Measurements from ENCODE around the gene PLP1.

Gene PLP1

DNA sequence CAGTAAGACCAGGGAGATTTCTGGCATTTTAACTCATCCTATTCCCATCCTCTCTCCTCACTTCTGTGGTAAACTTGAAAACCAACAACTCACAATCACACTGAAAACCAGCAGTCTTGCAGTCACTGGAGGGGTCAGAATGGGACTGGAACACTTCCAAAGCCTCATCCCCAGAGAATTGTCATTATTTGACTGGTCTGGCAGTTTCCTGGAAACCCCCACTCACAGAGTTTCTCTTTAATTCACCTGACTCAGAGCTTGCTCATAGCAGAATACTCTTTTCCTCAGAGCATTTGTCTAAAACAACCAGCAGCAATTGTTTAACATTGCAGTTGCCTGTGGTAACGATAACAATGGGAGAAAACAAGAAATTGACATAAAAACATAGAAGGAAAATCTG lies 62.8 kb downstream of the PLP1 start:
- Histone ChIP-seq H3K36me3 (replicated peaks) (no peaks in the 10 kb centered on the region), H3K4me3 (ENCODE audit: low read depth, low read length) (no peak overlapping the region), H3K27me3 (replicated peaks) (no peaks in the 10 kb centered on the region), H3K27ac (no peak overlapping the region)
- no peak for DNase-seq
- in situ Hi-C loops (cut with HindIII; ENCODE audit: low pct_ligation_motif_present, low sequenced_read_pairs): no loop called here
- TF ChIP-seq, protein P1, sequence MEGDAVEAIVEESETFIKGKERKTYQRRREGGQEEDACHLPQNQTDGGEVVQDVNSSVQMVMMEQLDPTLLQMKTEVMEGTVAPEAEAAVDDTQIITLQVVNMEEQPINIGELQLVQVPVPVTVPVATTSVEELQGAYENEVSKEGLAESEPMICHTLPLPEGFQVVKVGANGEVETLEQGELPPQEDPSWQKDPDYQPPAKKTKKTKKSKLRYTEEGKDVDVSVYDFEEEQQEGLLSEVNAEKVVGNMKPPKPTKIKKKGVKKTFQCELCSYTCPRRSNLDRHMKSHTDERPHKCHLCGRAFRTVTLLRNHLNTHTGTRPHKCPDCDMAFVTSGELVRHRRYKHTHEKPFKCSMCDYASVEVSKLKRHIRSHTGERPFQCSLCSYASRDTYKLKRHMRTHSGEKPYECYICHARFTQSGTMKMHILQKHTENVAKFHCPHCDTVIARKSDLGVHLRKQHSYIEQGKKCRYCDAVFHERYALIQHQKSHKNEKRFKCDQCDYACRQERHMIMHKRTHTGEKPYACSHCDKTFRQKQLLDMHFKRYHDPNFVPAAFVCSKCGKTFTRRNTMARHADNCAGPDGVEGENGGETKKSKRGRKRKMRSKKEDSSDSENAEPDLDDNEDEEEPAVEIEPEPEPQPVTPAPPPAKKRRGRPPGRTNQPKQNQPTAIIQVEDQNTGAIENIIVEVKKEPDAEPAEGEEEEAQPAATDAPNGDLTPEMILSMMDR (IDR thresholded peaks at IDR 0.05; ENCODE audit: low read depth, low read length, missing control alignments): no peak

Data from brain microvascular endothelial cell (primary cell).